Right lobe of liver (tissue), 6 donors: ENCODE results near the gene PCDHGA6. TPM values are rescaled to one million over a fixed set of nuclear protein-coding genes. Genes with fewer than 3 reads are reported as not detected.
"Not testable (repeated sequence)": the region's sequence is repeated elsewhere in the genome, so short reads cannot be mapped to it uniquely, and the experiment has no call there.

Experiments
- ATAC-seq, 4 donors: fragments of 200-7000 bp; cut with Tn5 transposase; one replicate each; pipeline ENCODE4 v1.9.1; 2020; ENCODE audit warnings: mild to moderate bottlenecking in 4 of 4, moderate library complexity in 4 of 4
- DNase-seq, 3 donors: peaks; one replicate each; pipeline ENCODE4 v3.0.0-alpha.2; 2020
- H3K27ac ChIP-seq, 3 donors: fragments of 200-600 bp; one replicate each; pipeline ENCODE4 v1.8.0; 2022
- H3K27me3 ChIP-seq, 2 donors: fragments of 200-600 bp; one replicate each; pipeline ENCODE4 v1.8.0; 2022
- H3K36me3 ChIP-seq, 4 donors: fragments of 200-600 bp; sonication (generic) in 1 of 4; one replicate each; pipeline versions ENCODE4 v1.5.1 to v1.8.0; 2017 to 2022; ENCODE audit warnings: control low read depth in 1 of 4
- H3K4me1 ChIP-seq, 4 donors: fragments of 200-600 bp; sonication (generic) in 1 of 4; one replicate each; pipeline versions ENCODE4 v1.5.1 to v1.8.0; 2017 to 2022; ENCODE audit warnings: control low read depth in 1 of 4
- H3K4me3 ChIP-seq, 3 donors: fragments of 200-600 bp; one replicate each; pipeline ENCODE4 v1.8.0; 2022
- H3K9me3 ChIP-seq, 4 donors: fragments of 200-600 bp; sonication (generic) in 1 of 4; one replicate each; pipeline versions ENCODE4 v1.5.1 to v1.8.0; 2017 to 2022; ENCODE audit warnings: control low read depth in 1 of 4
- POLR2A ChIP-seq: fragments of 450-650 bp; IDR thresholded peaks from one replicate; pipeline ENCODE4 v1.6.1; 2017; ENCODE audit warnings: antibody characterized with exemption, mild to moderate bottlenecking
- WGBS: methylation state at CpG from one replicate; pipeline ENCODE4 v1.1.6; 2018; ENCODE audit warnings: low coverage, low lambda C conversion rate; ENCODE audit not compliant: insufficient coverage; ENCODE audit errors: missing lambda C conversion rate; 5-methylcytosine and 5-hydroxymethylcytosine counted together
- intact Hi-C, 2 donors: fragments of 100-400 bp; cut with DNase I; formaldehyde crosslinking; loops; one replicate each; pipeline versions ENCODE4 v1.11.2 to v1.14.1; 2022
- total RNA-seq, 6 experiments: library from RNA; depleted of rRNA in 2 of 6; stranded (reverse); fragments of >200 nt in 2 of 6; fragmentation: NEBNext Ultra II Directional in 3 of 6; extraction: Animal tissue kit (Norgen Biotek cat#: 25700) in 3 of 6; gene quantifications; one replicate each; pipeline versions ENCODE4 v1.1.0 to v1.2.4, GENCODE V29; 2016 to 2023
- TF ChIP-seq, protein P1 (sequence below), 4 donors: fragments of 200-600 bp in 3 of 4; fragments of 450-650 bp in 1 of 4; IDR thresholded peaks; one replicate each; pipeline versions ENCODE4 v1.5.1 to v1.8.0; 2016 to 2022; ENCODE audit warnings: antibody characterized with exemption in 4 of 4, mild to moderate bottlenecking in 2 of 4
- donor health status: DM: no; HTN: yes; CAD: no.
- donor health status: DM: no; HTN: no; CAD: no.
- donor health status: DM: no; HTN: no; CAD: no.
- donor health status: DM: no; HTN: yes; CAD: no.
- donor health status: DM: no; HTN: yes; CAD: no.

Gene PCDHGA6
- total RNA-seq, 6 experiments from 2014 or later, result 0.56 to 1.3 (median 0.89) TPM

- no peak within 1 kb of the TSS for H3K4me3 ChIP-seq
- intact Hi-C loops, result no loop called here
- no peak for TF ChIP-seq POLR2A
- TF ChIP-seq, protein P1, sequence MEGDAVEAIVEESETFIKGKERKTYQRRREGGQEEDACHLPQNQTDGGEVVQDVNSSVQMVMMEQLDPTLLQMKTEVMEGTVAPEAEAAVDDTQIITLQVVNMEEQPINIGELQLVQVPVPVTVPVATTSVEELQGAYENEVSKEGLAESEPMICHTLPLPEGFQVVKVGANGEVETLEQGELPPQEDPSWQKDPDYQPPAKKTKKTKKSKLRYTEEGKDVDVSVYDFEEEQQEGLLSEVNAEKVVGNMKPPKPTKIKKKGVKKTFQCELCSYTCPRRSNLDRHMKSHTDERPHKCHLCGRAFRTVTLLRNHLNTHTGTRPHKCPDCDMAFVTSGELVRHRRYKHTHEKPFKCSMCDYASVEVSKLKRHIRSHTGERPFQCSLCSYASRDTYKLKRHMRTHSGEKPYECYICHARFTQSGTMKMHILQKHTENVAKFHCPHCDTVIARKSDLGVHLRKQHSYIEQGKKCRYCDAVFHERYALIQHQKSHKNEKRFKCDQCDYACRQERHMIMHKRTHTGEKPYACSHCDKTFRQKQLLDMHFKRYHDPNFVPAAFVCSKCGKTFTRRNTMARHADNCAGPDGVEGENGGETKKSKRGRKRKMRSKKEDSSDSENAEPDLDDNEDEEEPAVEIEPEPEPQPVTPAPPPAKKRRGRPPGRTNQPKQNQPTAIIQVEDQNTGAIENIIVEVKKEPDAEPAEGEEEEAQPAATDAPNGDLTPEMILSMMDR (IDR thresholded peaks at IDR 0.05), result no peak
- ATAC-seq, result no peak
- no peaks in the 10 kb centered on the region for H3K27me3 ChIP-seq
- H3K27ac ChIP-seq, result no peak within 1 kb of the TSS
- no peaks in the 10 kb centered on the region for H3K4me1 ChIP-seq
- no peak for DNase-seq
- peaks cover 0 to 3% (median 0%) of the 10 kb centered on the region in 4 donors for H3K36me3 ChIP-seq
- 34% methylated on average over 23 of the region's 38 CpGs for WGBS
- H3K9me3 ChIP-seq, result peaks cover 0 to 20% (median 5%) of the 10 kb centered on the region in 4 donors
Measured at GRCh38 chr5:141392429-141393198, 18.9 kb downstream of the PCDHGA6 start, which contains the start of gene PCDHGA8. PCDHGA8 (plus strand) TSS chr5:141392633; CDS start chr5:141392814, 181 bp downstream.

- intact Hi-C loops, result no loop called here
- Histone ChIP-seq H3K4me1 (no peaks in the 10 kb centered on the region), H3K4me3 (no peak overlapping the region), H3K27ac (no peak overlapping the region), H3K36me3 (peaks cover 0 to 3% (median 0%) of the 10 kb centered on the region in 4 donors), H3K9me3 (peaks cover 0 to 19% (median 5%) of the 10 kb centered on the region in 4 donors), H3K27me3 (no peaks in the 10 kb centered on the region)
- TF ChIP-seq, protein P1 (IDR thresholded peaks at IDR 0.05), result no peak
- TF ChIP-seq POLR2A, result no peak
- WGBS, result 50% methylated on average over 16 of the region's 21 CpGs
- DNase-seq (no peak), ATAC-seq (no peak)
Measured at GRCh38 chr5:141393267-141393666, 19.6 kb downstream of the PCDHGA6 start.

DNA sequence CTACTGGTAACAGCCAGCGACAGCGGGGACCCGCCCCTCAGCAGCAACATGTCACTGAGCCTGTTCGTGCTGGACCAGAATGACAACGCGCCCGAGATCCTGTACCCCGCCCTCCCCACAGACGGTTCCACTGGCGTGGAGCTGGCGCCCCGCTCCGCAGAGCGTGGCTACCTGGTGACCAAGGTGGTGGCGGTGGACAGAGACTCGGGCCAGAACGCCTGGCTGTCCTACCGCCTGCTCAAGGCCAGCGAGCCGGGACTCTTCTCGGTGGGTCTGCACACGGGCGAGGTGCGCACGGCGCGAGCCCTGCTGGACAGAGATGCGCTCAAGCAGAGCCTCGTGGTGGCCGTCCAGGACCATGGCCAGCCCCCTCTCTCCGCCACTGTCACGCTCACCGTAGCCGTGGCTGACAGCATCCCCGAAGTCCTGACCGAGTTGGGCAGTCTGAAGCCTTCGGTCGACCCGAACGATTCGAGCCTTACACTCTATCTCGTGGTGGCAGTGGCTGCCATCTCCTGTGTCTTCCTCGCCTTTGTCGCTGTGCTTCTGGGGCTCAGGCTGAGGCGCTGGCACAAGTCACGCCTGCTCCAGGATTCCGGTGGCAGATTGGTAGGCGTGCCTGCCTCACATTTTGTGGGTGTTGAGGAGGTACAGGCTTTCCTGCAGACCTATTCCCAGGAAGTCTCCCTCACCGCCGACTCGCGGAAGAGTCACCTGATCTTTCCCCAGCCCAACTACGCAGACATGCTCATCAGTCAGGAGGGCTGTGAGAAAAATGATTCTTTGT lies 20.9 kb downstream of the PCDHGA6 start:
- H3K9me3 ChIP-seq, result peaks cover 0 to 24% (median 6%) of the 10 kb centered on the region in 4 donors
- H3K27me3 ChIP-seq, intact Hi-C loops, H3K4me3 ChIP-seq, ATAC-seq, H3K4me1 ChIP-seq, H3K36me3 ChIP-seq, H3K27ac ChIP-seq, DNase-seq: not testable (repeated sequence)
- 47% methylated on average over 21 of the region's 53 CpGs for WGBS

DNA sequence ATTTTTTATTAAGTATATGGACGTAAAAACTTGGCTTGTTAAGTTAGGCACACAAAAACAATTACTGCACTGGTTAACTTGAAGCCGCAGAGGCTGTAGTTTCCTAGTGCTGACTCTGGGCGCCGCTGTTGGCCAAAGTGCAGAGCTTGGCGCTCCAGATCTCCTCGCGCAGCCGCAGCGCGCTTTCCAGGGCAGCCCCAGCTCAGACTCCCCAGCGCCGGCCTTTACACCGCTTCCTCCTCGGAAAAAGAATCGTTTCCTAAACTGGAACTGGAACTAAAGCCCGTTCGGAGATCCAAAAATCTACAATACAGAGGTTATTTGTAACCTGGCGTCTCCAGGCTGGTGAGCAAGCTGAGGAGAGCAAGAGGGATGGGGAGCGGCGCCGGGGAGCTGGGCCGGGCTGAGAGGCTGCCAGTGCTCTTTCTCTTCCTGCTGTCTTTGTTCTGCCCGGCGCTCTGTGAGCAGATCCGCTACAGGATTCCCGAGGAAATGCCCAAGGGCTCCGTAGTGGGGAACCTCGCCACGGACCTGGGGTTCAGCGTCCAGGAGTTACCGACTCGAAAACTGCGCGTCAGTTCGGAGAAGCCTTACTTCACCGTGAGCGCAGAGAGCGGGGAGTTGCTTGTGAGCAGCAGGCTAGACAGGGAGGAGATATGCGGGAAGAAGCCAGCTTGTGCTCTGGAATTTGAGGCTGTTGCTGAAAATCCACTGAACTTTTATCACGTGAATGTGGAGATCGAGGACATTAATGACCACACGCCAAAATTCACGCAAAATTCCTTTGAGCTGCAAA lies 24.3 kb downstream of the PCDHGA6 start, which contains the start of gene PCDHGB5:
Gene PCDHGB5, plus strand, starts transcription at position 192 of the 796 bp plus-strand sequence. Its CDS starts 181 bp downstream, at position 373.
- H3K36me3 ChIP-seq, H3K27ac ChIP-seq, H3K4me1 ChIP-seq, H3K27me3 ChIP-seq, intact Hi-C loops: not testable (repeated sequence)
- peak within 1 kb of the TSS; percentile 33 to 49 (median 38) for H3K4me3 ChIP-seq
- ATAC-seq (peak; percentile 98 to 100 (median 99)), DNase-seq (peak in 1 of 3 donors; percentile 57)
- TF ChIP-seq, protein P1 (IDR thresholded peaks at IDR 0.05), result peak; percentile 47 to 70 (median 58)
- H3K9me3 ChIP-seq, result peaks cover 0 to 15% (median 6%) of the 10 kb centered on the region in 4 donors
- 3% methylated on average over 18 of the region's 43 CpGs for WGBS
